WERI-Rb-1 (cell line): ENCODE data around the gene EVX2.

Experiments
- DNase-seq: peaks from one replicate; pipeline ENCODE4 v3.0.0-alpha.2; 2020
- H3K27ac ChIP-seq: fragments of 250-450 bp; sonication (Bioruptor Pico); 2 replicates; pipeline ENCODE4 v1.5.1; 2020; ENCODE audit warnings: mild to moderate bottlenecking, moderate library complexity
- H3K27me3 ChIP-seq: fragments of 250-450 bp; sonication (Bioruptor Pico); 2 replicates; pipeline ENCODE4 v1.5.1; 2021; ENCODE audit warnings: mild to moderate bottlenecking, low read depth, moderate library complexity; ENCODE audit not compliant: insufficient read depth, severe bottlenecking
- H3K36me3 ChIP-seq: fragments of 250-450 bp; sonication (Bioruptor Pico); 2 replicates; pipeline ENCODE4 v1.5.1; 2020; ENCODE audit warnings: mild to moderate bottlenecking, moderate library complexity
- H3K4me3 ChIP-seq: 2 replicates; pipeline ENCODE4 v1.5.1; 2011; ENCODE audit warnings: low read depth, mild to moderate bottlenecking, control low read depth, low read length
- H3K9me3 ChIP-seq: fragments of 250-450 bp; sonication (Bioruptor Pico); 2 replicates; pipeline ENCODE4 v1.5.1; 2021; ENCODE audit warnings: mild to moderate bottlenecking, moderate library complexity; ENCODE audit not compliant: severe bottlenecking
- CTCF ChIP-seq: IDR thresholded peaks from 2 replicates; pipeline ENCODE4 v1.5.1; 2011; ENCODE audit warnings: low read depth, mild to moderate bottlenecking, control low read depth, inconsistent platforms, low read length

Gene EVX2

GRCh38 chr2:176109192-176109901 is 25.6 kb upstream of the EVX2 start:
- no peak for DNase-seq
- Histone ChIP-seq H3K9me3 (peaks cover 7% of the 10 kb centered on the region), H3K27me3 (peaks cover 89% of the 10 kb centered on the region), H3K4me3 (no peak overlapping the region), H3K27ac (no peak overlapping the region), H3K36me3 (no peaks in the 10 kb centered on the region)
- no peak for TF ChIP-seq CTCF

GRCh38 chr2:176107731-176108181 is 24.0 kb upstream of the EVX2 start:
- no peaks in the 10 kb centered on the region for H3K36me3 ChIP-seq
- DNase-seq: no peak
- H3K27me3 ChIP-seq: peaks cover 89% of the 10 kb centered on the region
- H3K4me3 ChIP-seq: no peak overlapping the region
- H3K27ac ChIP-seq: no peak overlapping the region
- H3K9me3 ChIP-seq: peaks cover 7% of the 10 kb centered on the region
- TF ChIP-seq CTCF: no peak

GRCh38 chr2:176106581-176107539 is 23.1 kb upstream of the EVX2 start, which contains the start of gene HOXD11:
Gene HOXD11, plus strand, starts transcription at chr2:176107280. Its CDS starts 76 bp downstream, at chr2:176107356.
- peaks cover 89% of the 10 kb centered on the region for H3K27me3 ChIP-seq

GRCh38 chr2:176105730-176106580 is 22.2 kb upstream of the EVX2 start:
- peaks cover 89% of the 10 kb centered on the region for H3K27me3 ChIP-seq
- no peaks in the 10 kb centered on the region for H3K36me3 ChIP-seq
- no peak overlapping the region for H3K4me3 ChIP-seq
- peaks cover 7% of the 10 kb centered on the region for H3K9me3 ChIP-seq
- no peak for TF ChIP-seq CTCF
- no peak for DNase-seq
- H3K27ac ChIP-seq: no peak overlapping the region

More at GRCh38 chr2:176106581-176107539, 23.1 kb upstream of the EVX2 start, which contains the start of gene HOXD11:
- H3K27ac ChIP-seq: no peak within 1 kb of the TSS
- no peak for DNase-seq
- no peaks in the 10 kb centered on the region for H3K36me3 ChIP-seq
- TF ChIP-seq CTCF: no peak
- H3K9me3 ChIP-seq: peaks cover 7% of the 10 kb centered on the region
- H3K4me3 ChIP-seq: no peak within 1 kb of the TSS

GRCh38 chr2:176105078-176105729 is 21.4 kb upstream of the EVX2 start:
- H3K27me3 ChIP-seq: peaks cover 89% of the 10 kb centered on the region
- H3K36me3 ChIP-seq: no peaks in the 10 kb centered on the region
- H3K9me3 ChIP-seq: peaks cover 10% of the 10 kb centered on the region
- no peak for TF ChIP-seq CTCF
- DNase-seq: no peak
- no peak overlapping the region for H3K27ac ChIP-seq
- 0 out of 2 replicates have a peak overlapping the region, but pooled peaks have one; percentile 3 for H3K4me3 ChIP-seq
